HUDEP-2 (cell line): ENCODE data around the gene FOXF2.

Source experiments
- DNase-seq, 76 experiments: peaks; one replicate each; lab custom pipeline; 2025; ENCODE audit not compliant: unreplicated experiment in 76 of 76; lab: John Stamatoyannopoulos, UW

Gene FOXF2

GRCh38 chr6:1438471-1438881, 49.1 kb downstream of the FOXF2 start:
- DNase-seq = no peak

DNA sequence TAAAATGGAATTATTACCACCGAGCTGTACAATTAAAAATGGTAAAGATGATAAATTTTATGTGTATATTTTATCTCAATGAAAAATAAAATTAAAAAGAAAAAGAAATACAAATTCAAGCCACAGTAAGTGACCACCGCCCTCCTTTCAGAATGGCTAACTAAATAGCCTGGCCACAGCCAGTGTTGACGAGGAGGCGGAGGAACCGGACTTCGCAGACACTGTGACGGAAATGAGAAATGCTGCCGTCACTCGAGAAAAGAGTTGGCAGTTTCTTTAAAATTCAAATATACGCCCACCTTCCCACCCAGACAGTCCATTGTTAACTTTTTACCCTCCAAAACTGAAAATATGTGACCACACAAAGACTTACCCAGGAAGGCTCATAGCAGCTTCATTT, 50.0 kb downstream of the FOXF2 start:
- DNase-seq = no peak

DNA sequence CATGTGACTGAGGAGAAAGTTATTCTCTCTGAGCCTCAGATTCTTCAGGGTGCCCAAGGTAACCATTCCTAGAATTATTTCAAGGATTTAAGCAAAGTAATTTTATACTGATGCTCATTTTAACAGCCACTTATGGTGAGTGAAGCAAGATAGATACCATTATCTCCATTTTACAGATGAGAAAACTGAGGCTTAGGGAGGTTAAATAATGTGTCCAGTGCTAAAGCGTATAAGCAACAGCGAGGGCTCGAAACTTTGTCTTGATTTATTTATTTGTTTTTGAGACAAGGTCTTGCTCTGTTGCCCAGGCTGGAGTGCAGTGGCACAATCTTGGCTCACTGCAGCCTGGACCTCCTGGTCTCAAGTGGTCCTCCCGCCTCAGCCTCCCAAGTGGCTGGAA, 53.6 kb downstream of the FOXF2 start:
- no peak for DNase-seq
